T-helper 2 cell (primary cell): Measurements from ENCODE around the gene DSCAML1.
"Not testable (repeated sequence)": the region's sequence is repeated elsewhere in the genome, so short reads cannot be mapped to it uniquely, and the experiment has no call there.

Source experiments
- DNase-seq, 5 experiments: peaks; one replicate each; pipeline versions ENCODE4 v3.0.0 to v3.0.0-alpha.2; 2012 to 2022

The DSCAML1 gene

GRCh38 chr11:117420598-117420997 is 376.4 kb downstream of the DSCAML1 start:
- no peak for DNase-seq

GRCh38 chr11:117420143-117420485 is 376.9 kb downstream of the DSCAML1 start:
- DNase-seq, result no peak

GRCh38 chr11:117419482-117420142 is 377.4 kb downstream of the DSCAML1 start:
- no peak for DNase-seq

GRCh38 chr11:117418737-117419481 is 378.1 kb downstream of the DSCAML1 start:
- no peak for DNase-seq

- DNase-seq, result no peak
Measured at GRCh38 chr11:117417856-117418255, 379.2 kb downstream of the DSCAML1 start.

GRCh38 chr11:117417342-117417741 is 379.7 kb downstream of the DSCAML1 start:
- no peak for DNase-seq

GRCh38 chr11:117415358-117415896 is 381.6 kb downstream of the DSCAML1 start:
- DNase-seq, result no peak

GRCh38 chr11:117414724-117415123 is 382.3 kb downstream of the DSCAML1 start:
- DNase-seq, result no peak

GRCh38 chr11:117413616-117414015 is 383.4 kb downstream of the DSCAML1 start:
- DNase-seq, result no peak

GRCh38 chr11:117412653-117413275 is 384.3 kb downstream of the DSCAML1 start:
- DNase-seq, result no peak

GRCh38 chr11:117412176-117412575 is 384.8 kb downstream of the DSCAML1 start:
- DNase-seq, result no peak

GRCh38 chr11:117411736-117412135 is 385.3 kb downstream of the DSCAML1 start:
- no peak for DNase-seq

- DNase-seq, result no peak
Measured at GRCh38 chr11:117410861-117411710, 385.9 kb downstream of the DSCAML1 start.

- DNase-seq, result no peak
Measured at GRCh38 chr11:117410238-117410637, 386.8 kb downstream of the DSCAML1 start.

- DNase-seq, result no peak
Measured at GRCh38 chr11:117409511-117409910, 387.5 kb downstream of the DSCAML1 start.

- DNase-seq, result no peak
Measured at GRCh38 chr11:117408356-117408755, 388.7 kb downstream of the DSCAML1 start.

GRCh38 chr11:117407016-117407415 is 390.0 kb downstream of the DSCAML1 start:
- DNase-seq, result no peak

GRCh38 chr11:117405898-117406297 is 391.1 kb downstream of the DSCAML1 start:
- DNase-seq, result not testable (repeated sequence)

GRCh38 chr11:117399100-117399840 is 397.7 kb downstream of the DSCAML1 start:
- DNase-seq, result not testable (repeated sequence)

GRCh38 chr11:117398618-117399017 is 398.4 kb downstream of the DSCAML1 start:
- not testable (repeated sequence) for DNase-seq

- no peak for DNase-seq
Measured at GRCh38 chr11:117396970-117397369, 400.0 kb downstream of the DSCAML1 start.

- DNase-seq, result no peak
Measured at GRCh38 chr11:117395476-117395875, 401.5 kb downstream of the DSCAML1 start.
